Left renal cortex interstitium (tissue), 4 donors: ENCODE results near the gene NCKAP5. TPM values are rescaled to one million over a fixed set of nuclear protein-coding genes. Genes with fewer than 3 reads are reported as not detected.
"Not testable (repeated sequence)": the region's sequence is repeated elsewhere in the genome, so short reads cannot be mapped to it uniquely, and the experiment has no call there.

Experiments used
- DNase-seq, 4 donors: peaks; one replicate each; pipeline ENCODE4 v3.0.0-alpha.2; 2013; ENCODE audit warnings: low read depth in 4 of 4, low spot score in 2 of 4, missing footprints in 1 of 4
- polyA plus RNA-seq, 4 donors: library from polyadenylated mRNA; unstranded; fragments of 120-200 nt; gene quantifications; one replicate each; pipeline ENCODE4 v1.2.1, GENCODE V29; 2013; ENCODE audit not compliant: insufficient read length in 4 of 4

The NCKAP5 gene
- polyA plus RNA-seq, 4 donors: 5.9 to 8.1 (median 7.0) TPM

GRCh38 chr2:132875193-132875592 lies 693.1 kb downstream of the NCKAP5 start:
- no peak for DNase-seq

- no peak for DNase-seq
Observed at GRCh38 chr2:132873738-132874137, 694.5 kb downstream of the NCKAP5 start.

- DNase-seq: no peak
Observed at GRCh38 chr2:132871831-132872230, 696.4 kb downstream of the NCKAP5 start.

GRCh38 chr2:132863961-132864360 lies 704.3 kb downstream of the NCKAP5 start:
- no peak for DNase-seq

GRCh38 chr2:132860220-132860619 lies 708.0 kb downstream of the NCKAP5 start:
- no peak for DNase-seq

GRCh38 chr2:132859590-132859989 lies 708.7 kb downstream of the NCKAP5 start:
- DNase-seq: no peak

GRCh38 chr2:132857319-132857718 lies 710.9 kb downstream of the NCKAP5 start:
- no peak for DNase-seq

GRCh38 chr2:132850688-132851087 lies 717.6 kb downstream of the NCKAP5 start:
- DNase-seq: no peak

GRCh38 chr2:132849118-132849517 lies 719.1 kb downstream of the NCKAP5 start:
- DNase-seq: no peak

GRCh38 chr2:132845339-132845738 lies 722.9 kb downstream of the NCKAP5 start:
- no peak for DNase-seq

GRCh38 chr2:132844585-132844984 lies 723.7 kb downstream of the NCKAP5 start:
- DNase-seq: no peak

GRCh38 chr2:132837769-132838168 lies 730.5 kb downstream of the NCKAP5 start:
- no peak for DNase-seq

- no peak for DNase-seq
Observed at GRCh38 chr2:132830321-132830827, 737.9 kb downstream of the NCKAP5 start.

GRCh38 chr2:132825601-132826000 lies 742.7 kb downstream of the NCKAP5 start:
- no peak for DNase-seq

- DNase-seq: no peak
Observed at GRCh38 chr2:132824716-132825115, 743.5 kb downstream of the NCKAP5 start.

- DNase-seq: no peak
Observed at GRCh38 chr2:132816234-132816633, 752.0 kb downstream of the NCKAP5 start.

- no peak for DNase-seq
Observed at GRCh38 chr2:132815516-132815915, 752.7 kb downstream of the NCKAP5 start.

GRCh38 chr2:132814651-132815050 lies 753.6 kb downstream of the NCKAP5 start:
- no peak for DNase-seq

GRCh38 chr2:132813422-132813821 lies 754.8 kb downstream of the NCKAP5 start:
- DNase-seq: no peak

- no peak for DNase-seq
Observed at GRCh38 chr2:132811148-132811915, 756.9 kb downstream of the NCKAP5 start.

- not testable (repeated sequence) for DNase-seq
Observed at GRCh38 chr2:132809962-132810361, 758.3 kb downstream of the NCKAP5 start.

- no peak for DNase-seq
Observed at GRCh38 chr2:132804051-132804450, 764.2 kb downstream of the NCKAP5 start.
